B cell (primary cell): ENCODE results near the gene RPAP3.

Experiments
- CTCF ChIP-seq: fragments of 200-600 bp; IDR thresholded peaks from one replicate; pipeline ENCODE4 v1.8.0; 2022; ENCODE audit warnings: antibody characterized with exemption, mild to moderate bottlenecking
- EZH2 ChIP-seq: IDR thresholded peaks from 2 replicates; pipeline ENCODE4 v1.6.1; 2012; ENCODE audit warnings: borderline replicate concordance, low read depth, mild to moderate bottlenecking, moderate library complexity, low read length; ENCODE audit not compliant: insufficient read depth, poor library complexity, severe bottlenecking

GRCh38 chr12:47754126-47754525, 48.3 kb upstream of the RPAP3 start:
- no peak for TF ChIP-seq CTCF
- TF ChIP-seq EZH2, result no peak
